Measurements from ENCODE around the gene KDM5A.
"Not testable (repeated sequence)": the region's sequence is repeated elsewhere in the genome, so short reads cannot be mapped to it uniquely, and the experiment has no call there.

KDM5A gene

DNA sequence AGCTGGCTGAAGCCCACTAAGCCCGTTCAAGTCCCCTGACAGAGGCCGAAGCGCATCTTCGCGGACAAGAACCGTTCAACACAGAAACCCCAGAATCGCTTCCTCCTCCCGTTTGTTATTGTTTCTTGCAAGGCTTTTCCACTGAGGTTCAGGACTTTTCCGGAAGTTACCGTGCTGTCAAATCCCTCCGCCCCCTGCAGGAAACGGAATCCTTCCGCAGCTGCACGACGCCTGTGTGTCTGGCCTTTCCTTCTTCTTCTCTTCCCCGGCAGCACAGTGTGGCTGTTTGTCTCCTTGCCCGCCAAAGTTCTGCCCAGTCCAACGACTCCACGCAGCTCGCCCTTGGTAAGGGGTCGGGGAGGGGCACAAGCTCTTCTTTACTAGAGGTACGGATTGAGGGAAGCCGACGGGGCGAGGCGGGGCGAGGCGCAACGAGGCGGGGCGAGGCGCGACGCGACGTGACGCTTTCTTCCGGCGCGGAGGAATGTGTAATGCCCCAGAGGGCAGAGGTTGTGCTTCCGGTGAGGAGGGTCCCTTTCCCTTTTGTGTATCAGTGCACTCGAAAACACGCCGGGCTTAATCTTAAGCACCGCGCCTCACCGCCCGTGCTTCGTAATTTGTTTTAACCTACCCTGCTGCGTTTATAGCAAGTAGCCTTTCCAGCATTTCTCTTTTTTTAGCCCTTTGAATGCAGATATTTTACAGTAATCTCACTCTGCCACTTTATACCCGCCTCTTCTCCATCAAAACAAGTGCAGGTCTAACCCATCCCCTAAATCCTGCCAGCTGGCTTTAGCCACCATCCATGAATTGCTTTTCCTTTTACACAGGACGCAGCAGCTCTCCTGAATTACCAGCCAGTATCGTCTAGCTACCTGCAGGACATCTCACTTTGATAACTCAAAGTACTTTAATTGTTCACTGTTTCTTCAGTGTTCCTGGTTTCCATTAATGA, at the start of gene KDM5A:
Gene KDM5A (minus strand): TSS at position 179 of the 955 bp plus-strand sequence. CDS start 229 bp downstream, outside the sequence.
- peak; percentile 93 for DNase-seq (ENCODE audit: low spot score)

DNA sequence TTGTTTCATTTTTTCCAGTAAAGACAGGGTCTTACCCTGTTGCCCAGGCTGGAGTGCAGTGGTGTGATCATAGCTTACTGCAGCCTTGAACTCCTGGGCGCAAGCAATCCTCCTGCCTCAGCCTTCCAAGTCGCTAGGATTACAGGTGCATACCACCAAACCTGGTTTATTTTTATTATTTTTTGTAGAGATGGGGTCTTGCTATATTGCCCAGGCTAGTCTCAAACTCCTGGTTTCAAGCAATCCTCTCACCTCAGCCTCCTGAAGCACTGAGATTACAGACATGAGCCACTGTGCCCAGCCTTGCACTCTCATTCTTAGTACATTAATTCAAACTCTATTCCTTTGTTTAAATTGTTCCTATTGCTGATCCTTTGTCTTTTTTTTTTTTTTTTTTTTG, 46.6 kb upstream of the KDM5A start:
- not testable (repeated sequence) for DNase-seq (ENCODE audit: low spot score)

DNA sequence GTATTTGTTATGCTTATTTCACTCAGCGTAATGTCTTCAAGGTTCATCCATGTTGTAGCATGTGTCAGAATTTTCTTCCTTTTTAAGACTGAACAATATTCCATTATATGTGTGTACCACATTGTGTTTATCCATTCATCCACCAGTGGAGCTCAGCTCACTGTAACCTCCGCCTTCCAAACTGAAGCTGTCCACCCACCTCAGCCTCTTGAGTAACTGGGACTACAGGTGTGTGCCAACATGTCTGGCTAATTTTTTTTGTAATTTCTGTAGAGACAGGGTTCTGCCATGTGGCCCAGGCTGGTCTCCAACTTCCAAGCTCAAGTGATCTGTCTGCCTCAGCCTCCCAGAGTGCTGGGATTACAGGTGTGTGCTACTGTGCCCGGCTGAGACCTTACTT, 33.4 kb upstream of the KDM5A start:
- DNase-seq (ENCODE audit: low spot score), result no peak

DNA sequence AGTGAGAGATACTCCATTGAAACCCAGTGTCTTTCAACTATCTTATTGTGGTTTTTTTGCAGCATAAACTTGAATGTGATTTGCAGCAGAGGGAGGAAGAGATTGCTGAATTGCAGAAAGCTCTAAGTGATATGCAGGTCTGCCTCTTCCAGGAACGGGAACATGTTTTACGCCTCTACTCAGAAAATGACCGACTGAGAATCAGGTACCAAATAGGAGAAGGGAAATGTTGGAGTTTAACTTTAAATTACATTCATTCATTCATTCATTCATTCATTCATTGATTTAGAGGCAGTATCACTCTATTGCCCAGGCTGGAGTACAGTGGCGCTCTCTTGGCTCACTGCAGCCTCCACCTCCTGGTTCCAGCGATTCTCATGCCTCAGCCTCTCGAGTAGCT, 29.3 kb upstream of the KDM5A start:
- no peak for DNase-seq (ENCODE audit: low spot score)

DNA sequence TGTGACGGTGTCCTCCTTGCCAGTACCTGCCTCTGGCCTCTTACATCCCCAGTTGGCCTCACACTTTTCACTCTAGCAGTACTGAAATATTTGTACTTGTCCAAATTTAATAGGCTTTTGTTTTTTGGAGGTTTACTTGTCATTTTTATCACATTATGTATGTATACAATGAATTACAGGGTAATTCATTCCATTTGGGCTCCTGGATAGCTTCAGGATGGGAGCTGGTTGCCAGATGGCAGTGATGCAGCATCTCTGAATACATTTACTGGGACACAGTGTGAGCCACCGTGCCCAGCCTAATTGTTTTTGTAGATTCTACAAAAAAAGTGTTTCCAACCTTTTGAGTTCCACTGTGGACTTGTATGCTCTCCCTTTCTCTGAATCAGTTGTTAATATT, 25.7 kb upstream of the KDM5A start:
- DNase-seq (ENCODE audit: low spot score), result no peak

DNA sequence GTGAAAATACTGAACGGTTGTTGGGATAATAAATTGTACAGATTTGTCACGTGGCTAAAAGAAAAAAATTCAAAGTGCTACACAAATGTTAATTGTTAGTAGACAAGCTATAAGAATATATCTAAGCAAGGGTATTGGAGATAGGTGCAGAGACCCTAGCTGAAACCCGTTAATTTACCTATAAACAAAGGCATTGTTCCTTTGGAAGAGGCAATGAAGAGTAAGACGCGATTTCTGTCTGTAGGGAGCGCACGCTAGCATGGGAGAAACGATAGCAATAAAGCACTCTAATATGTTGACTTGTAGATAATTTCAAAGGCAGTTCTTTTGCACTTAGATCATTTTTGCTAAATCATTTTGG, 12.9 kb upstream of the KDM5A start:
- DNase-seq (ENCODE audit: low spot score), result no peak

DNA sequence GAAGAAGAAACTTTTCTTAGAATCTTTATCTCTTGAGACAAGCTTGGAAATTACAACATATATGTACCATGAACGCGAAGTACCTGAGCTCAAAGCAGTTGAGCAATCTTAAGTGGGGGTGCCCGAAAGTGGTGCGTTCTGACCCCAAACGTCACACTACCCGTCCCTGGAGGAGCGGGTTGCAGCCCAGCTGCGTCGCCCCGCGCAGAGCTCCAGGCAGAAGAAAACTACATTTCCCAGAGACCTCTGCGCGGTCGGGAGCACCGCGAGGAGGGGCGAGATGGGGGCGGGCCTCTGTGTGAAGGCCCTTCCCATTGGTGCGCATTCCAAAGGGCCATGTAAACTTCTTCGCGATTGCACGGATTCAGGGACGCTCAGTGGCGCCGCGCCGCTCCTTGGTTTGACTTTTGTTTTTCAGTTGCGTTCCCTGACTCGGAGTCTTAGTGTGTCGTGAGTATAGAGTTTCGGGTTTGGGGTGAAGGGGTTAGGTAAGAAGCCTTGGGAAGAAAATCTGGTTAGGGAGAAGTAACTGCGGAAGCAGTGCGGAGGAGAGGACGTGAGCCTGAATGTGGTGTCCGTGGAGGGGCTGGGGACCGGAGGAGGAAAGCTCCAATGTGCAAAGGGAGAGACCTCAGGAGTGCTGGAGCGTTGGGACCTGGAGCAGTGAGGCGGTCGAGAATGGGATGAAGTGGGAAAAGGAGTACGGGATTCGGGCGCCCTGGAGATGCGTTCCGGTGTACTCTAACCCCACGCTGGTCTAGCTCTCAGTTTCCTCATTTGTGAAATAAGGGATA, 12.3 kb upstream of the KDM5A start, which contains the start of gene CCDC77:
Gene CCDC77 (plus strand): TSS at position 410 of the 794 bp plus-strand sequence. CDS start 7,740 bp downstream, outside the sequence.
- peak; percentile 99 for DNase-seq (ENCODE audit: low spot score)

DNA sequence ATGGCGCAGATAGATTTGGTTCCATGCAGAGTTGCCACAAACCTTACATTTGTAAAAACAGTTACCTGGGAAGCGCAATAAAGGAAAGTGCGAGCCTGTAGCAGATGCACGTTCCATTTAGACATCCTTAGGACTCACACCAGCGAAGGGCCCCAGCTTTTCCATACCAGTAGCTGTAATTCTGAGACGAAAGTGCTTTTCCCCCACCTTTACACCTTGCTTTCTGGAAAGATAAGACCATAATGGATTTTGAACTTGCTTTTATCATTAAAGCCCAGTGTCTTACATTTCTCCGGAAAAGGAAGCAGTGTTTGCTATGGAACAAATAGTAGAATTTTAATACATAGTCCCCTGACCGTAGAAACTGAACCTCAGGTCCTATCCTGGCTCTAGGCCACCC, 11.7 kb upstream of the KDM5A start:
- DNase-seq (ENCODE audit: low spot score), result no peak

DNA sequence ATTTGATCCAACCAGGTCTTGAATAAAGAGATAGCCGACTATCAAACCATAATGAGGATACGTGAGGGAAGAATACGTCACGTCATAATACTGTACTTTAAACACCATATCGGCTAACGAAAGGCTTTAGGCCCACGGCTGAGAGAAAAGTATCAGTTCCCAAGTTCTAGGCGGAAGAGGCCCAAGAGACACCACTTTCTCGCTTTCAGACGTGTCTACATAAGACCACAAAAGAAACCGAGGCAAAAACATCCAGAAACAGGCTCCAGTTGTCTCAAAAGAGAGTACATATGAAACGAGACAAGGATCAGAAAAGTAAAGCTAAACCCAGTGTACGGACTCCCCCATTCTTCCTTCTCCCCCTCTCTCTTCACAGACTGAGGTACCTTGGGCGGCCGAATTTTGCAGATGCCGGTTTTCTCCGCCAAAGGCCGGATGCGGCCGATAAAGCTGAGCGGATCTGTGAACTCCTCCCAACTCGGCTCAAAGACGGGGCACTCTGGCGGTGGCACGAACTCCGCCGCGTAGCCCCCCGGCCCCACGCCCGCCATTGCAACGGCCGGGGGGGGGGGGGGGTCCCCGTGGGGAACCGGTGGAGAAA, 479 bp downstream of the KDM5A start:
- DNase-seq (ENCODE audit: low spot score), result no peak

DNA sequence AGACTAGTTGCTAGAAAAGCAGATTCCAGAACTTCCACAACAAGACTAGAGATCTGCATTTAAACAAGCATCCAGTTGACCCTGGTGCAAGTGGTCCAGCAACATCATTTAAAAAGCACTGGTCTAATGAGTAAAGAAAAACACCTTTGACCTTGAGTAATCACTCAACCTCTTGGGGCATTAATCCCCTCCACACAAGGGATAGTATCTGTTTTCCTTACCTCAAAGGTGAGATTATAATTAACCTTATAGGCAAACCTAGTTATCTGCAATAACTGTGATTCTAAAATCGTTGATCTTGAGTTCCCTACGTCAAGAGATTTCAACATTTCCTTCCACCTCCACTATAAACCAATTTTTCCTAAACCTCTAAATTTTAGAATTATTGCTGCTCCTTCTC, 1.1 kb downstream of the KDM5A start:
- no peak for DNase-seq (ENCODE audit: low spot score)

DNA sequence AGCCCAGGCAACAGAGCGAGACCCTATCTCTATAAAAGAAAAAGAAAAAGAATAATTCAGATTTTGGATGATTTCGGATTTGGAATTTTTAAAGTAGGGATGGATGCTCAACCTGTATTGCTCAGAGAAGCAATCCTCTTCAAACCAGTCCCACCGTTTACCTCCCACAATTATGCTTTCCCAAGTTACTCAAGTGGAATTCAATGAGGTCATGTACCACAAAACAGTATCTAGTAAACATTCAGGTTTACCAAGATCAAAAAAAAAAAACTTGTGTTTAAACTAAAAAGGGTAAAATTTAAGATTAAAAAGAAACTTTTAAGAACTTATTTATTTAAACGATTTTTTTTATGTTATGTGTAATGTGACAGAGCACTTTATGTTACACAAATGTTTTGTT, 2.5 kb downstream of the KDM5A start:
- no peak for DNase-seq (ENCODE audit: low spot score)

DNA sequence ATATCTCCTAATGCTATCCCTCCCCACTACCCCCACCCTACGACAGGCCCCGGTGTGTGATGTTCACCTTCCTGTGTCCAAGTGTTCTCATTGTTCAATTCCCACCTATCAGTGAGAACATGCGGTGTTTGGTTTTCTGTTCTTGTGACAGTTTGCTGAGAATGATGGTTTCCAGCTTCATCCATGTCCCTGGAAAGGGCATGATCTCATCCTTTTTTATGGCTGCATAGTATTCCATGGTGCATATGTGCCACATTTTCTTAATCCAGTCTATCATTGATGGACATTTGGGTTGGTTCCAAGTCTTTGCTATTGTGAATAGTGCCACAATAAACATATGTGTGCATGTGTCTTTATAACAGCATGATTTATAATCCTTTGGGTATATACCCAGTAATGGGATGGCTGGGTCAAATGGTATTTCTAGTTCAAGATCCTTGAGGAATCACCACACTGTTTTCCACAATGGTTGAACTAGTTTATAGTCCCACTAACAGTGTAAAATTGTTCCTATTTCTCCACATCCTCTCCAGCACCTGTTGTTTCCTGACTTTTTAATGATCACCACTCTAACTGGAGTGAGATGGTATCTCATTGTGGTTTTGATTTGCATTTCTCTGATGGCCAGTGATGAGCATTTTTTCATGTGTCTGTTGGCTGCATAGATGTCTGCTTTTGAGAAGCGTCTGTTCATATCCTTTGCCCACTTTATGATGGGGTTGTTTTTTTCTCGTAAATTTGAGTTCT, 18.2 kb downstream of the KDM5A start:
- not testable (repeated sequence) for DNase-seq (ENCODE audit: low spot score)

DNA sequence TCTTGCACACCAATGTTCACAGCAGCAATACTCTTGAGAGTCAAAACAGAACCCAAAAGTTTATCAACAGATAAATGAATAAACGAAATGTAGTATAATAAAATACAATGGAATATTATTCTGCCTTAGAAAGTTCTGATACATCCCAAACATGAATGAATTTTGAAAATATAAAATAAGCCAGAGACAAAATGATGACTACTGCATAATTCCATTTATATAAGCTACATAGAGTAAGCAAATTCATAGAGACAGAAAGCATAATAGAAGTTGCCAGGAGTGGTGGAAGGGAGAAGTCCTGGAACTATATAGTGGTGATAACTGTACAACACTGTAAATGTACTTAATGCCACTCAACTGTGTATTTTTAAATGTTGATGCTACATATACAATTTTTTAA, 21.1 kb downstream of the KDM5A start:
- DNase-seq (ENCODE audit: low spot score), result no peak

DNA sequence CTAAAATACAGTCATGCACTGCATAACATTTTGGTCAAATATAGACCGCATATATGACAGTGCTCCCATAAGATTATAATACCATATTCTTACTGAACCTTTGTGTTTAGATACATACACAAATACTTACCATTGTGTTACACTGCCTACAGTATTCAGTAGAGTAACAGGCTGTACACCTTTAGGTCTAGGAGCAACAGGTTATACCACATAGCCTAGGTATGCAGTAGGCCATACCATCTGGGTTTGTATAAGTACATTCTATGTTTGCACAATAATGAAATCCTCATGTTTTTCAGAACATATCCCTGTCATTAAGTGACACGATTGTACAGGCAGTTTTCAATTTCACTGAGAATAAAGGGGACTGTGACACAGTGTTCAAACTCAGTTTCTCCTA, 22.3 kb downstream of the KDM5A start:
- no peak for DNase-seq (ENCODE audit: low spot score)

DNA sequence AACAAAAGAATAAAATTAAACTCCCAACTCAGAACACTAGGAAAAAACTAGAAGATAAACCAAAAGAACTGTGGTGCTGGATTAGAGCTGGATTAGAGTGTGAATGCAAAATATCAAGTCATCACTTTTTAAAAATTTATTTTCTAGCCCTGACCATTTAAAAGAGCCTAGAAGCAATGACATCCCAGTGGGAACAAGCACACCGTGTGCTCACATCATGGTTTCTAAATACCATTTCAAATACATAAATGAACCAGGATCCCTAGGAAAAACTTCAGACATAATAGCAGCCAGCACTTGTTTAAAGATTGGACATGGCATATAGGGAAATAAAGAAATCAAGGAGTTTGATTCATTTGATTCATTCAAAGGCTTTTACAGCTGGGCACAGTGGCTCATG, 30.0 kb downstream of the KDM5A start:
- DNase-seq (ENCODE audit: low spot score), result no peak

DNA sequence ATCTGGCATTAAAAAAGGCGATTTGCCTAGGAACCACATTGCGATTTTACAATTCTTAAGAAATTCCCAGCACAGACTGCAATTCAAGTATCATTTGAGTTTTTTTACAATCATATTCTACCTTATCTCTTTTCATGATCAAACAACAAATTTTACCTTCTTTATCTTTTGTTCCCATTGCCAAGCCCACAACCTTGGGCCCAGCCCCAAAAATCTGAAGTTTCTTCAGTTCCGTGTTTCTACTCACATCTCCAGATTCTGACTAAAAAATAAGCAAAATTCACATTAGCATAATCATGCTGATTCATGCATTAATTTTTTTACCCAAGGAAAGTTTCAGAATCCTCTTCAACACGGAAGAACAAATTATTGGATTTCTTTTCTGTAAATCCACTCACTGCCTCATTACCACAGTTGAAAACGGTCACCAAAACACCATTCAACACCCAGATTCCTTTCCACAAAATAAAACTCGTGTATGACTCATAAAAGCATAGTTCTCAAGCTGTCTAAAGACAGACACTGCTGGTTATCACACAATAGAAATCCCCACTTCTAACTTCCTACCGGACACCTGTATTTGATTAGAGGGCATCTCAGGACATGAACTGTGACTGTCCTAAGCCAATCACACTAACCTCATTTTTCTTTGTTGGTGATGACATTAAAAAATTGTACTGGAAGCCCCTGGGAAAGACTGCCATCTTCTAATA, 32.7 kb downstream of the KDM5A start:
- DNase-seq (ENCODE audit: low spot score), result no peak

DNA sequence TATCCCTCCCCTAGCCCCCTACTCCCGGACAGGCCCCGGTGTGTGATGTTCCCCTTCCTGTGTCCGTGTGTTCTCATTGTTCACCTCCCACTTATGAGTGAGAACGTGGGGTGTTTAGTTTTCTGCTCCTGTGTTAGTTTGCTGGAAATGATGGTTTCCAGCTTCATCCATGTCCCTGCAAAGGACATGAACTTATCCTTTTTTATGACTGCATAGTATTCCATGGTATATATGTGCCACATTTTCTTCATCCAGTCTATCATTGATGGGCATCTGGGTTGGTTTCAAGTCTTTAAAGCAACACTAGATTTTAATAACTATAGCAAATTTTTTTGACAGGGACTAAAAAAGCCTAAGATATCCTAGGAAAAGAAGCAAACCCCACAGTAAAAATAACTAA, 37.9 kb downstream of the KDM5A start:
- DNase-seq (ENCODE audit: low spot score), result not testable (repeated sequence)

DNA sequence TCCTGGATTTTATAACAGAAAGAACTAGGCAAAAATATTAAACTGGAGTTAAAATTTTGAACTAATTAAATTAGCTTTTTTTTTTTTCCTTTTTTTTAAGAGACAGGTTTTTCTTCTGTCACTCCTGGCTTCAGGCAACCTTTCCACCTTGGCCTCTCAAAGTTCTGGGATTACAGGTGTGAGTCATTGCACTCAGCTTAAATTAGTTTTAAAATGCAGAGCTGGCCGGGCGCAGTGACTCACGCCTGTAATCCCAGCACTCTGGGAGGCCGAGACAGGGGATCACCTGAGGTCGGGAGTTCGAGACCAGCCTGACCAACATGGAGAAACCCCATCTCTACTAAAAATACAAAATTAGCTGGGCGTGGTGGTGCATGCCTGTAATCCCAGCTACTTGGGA, 39.5 kb downstream of the KDM5A start:
- DNase-seq (ENCODE audit: low spot score), result not testable (repeated sequence)

DNA sequence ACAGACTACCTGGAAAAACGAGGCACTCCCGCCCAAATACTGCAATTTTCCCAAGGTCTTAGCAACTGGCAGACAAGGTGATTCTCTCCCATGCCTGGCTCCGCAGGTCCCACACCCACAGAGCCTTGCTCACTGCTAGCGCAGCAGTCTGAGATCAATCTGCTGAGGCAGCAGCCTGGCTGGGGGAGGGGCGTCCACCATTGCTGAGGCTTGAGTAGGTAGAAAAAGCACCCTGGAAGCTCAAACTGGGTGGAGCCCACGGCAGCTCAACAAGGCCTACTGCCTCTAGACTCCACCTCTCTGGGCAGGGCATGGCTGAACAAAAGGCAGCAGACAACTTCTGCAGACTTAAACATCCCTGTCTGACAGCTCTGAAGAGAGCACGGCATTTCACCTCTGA, 46.1 kb downstream of the KDM5A start:
- DNase-seq (ENCODE audit: low spot score), result not testable (repeated sequence)

DNA sequence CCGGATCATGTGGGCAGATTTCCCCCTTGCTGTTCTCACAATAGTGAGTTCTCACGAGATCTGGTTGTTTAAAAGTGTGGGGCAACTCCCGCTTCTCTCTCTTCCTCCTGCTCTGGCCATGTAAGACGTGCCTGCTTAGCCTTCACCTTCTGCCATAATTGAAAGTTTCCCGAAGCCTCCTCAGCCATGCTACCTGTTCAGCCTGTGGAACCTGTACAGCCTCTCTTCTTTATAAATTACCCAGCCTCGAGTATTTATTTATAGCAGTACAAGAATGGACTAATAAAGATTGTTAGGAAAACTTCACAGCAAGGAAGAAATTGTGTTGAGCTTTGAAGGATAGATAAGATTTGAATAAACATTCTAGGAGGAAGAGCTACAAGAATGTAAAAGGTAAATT, 52.1 kb downstream of the KDM5A start:
- DNase-seq (ENCODE audit: low spot score), result no peak

DNA sequence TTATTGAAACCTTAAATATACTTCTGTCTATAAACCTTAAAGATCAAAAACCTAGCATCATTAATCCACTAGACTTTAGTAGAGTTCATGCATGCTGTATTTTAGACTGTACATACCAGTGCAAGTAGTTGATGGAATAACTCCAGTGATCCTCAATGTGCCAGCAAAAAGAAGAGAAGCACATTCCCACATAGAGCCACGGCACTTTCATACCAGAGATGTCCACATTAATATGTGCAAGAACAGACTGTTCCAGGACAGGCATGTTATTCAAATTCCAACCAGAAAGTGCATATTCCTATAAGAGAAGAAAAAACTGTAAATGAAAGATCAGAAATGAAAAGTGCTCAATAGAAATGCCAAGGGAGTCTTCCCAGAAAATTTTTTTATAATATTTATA, 55.0 kb downstream of the KDM5A start:
- DNase-seq (ENCODE audit: low spot score), result no peak
